PFSK-1 (cell line): ENCODE results near the gene ZNF593.

Source experiments
- FOXP2 ChIP-seq: optimal IDR thresholded peaks from 2 replicates; pipeline ENCODE3; 2011; ENCODE audit warnings: borderline replicate concordance, control low read depth, inconsistent platforms; ENCODE audit not compliant: insufficient read depth; ENCODE audit errors: extremely low read length, extremely low read depth
- POLR2AphosphoS5 ChIP-seq: IDR thresholded peaks from 2 replicates; pipeline ENCODE4 v1.6.1; 2012; ENCODE audit warnings: low read depth, mild to moderate bottlenecking, control low read depth, low read length, moderate library complexity
- TF ChIP-seq, protein P1 (sequence below), 2 experiments: IDR thresholded peaks; 2 replicates each; pipeline versions ENCODE4 v1.6.1 to v1.8.0; 2011 to 2012; ENCODE audit warnings: low read depth in 2 of 2, low read length in 2 of 2, control low read depth in 1 of 2, inconsistent platforms in 1 of 2, mild to moderate bottlenecking in 1 of 2, moderate library complexity in 1 of 2; ENCODE audit not compliant: insufficient read depth in 1 of 2

DNA sequence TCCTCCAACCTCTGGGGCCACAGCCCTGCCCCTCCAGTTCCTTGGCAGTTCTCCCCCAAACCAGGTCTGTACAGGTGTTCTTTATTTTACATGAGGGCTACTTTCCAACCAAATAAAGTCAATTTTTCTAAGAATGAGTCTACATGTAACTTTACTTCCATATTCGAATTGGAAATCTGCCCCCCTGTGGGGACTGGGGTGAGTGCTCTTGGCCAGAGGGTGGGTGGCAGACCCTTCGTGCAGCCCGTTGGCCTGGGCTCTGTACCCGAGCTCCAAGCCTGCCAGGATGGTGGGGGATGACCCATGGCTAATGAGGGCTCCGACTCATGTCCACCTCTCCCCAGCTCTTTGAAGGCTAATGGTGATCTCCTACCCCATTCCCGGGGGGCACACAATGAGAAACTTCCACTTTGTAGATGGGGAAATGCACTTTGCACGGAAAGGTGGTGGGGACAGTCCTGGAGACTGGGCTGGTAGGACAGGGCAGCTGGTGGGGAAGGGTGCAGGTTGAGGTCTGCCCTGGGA is 20.1 kb downstream of the ZNF593 start:
- TF ChIP-seq POLR2AphosphoS5: no peak
- TF ChIP-seq FOXP2: no peak
- TF ChIP-seq, protein P1, sequence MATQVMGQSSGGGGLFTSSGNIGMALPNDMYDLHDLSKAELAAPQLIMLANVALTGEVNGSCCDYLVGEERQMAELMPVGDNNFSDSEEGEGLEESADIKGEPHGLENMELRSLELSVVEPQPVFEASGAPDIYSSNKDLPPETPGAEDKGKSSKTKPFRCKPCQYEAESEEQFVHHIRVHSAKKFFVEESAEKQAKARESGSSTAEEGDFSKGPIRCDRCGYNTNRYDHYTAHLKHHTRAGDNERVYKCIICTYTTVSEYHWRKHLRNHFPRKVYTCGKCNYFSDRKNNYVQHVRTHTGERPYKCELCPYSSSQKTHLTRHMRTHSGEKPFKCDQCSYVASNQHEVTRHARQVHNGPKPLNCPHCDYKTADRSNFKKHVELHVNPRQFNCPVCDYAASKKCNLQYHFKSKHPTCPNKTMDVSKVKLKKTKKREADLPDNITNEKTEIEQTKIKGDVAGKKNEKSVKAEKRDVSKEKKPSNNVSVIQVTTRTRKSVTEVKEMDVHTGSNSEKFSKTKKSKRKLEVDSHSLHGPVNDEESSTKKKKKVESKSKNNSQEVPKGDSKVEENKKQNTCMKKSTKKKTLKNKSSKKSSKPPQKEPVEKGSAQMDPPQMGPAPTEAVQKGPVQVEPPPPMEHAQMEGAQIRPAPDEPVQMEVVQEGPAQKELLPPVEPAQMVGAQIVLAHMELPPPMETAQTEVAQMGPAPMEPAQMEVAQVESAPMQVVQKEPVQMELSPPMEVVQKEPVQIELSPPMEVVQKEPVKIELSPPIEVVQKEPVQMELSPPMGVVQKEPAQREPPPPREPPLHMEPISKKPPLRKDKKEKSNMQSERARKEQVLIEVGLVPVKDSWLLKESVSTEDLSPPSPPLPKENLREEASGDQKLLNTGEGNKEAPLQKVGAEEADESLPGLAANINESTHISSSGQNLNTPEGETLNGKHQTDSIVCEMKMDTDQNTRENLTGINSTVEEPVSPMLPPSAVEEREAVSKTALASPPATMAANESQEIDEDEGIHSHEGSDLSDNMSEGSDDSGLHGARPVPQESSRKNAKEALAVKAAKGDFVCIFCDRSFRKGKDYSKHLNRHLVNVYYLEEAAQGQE (IDR thresholded peaks at IDR 0.05; ENCODE audit: insufficient read depth in 1 of 2, low read depth in 2 of 2, low read length in 2 of 2): no peak
